ENCODE data around the gene PCYT1B.

GRCh38 chrX:24661292-24661691, 14.1 kb upstream of the PCYT1B start:
- no peak for TF ChIP-seq CTCF (IDR thresholded peaks at IDR 0.05)
- no peak for TF ChIP-seq POLR2A (IDR thresholded peaks at IDR 0.05)
